Tibial artery (tissue), 4 donors: Measurements from ENCODE around the gene SSX2IP.
"Not testable (repeated sequence)": the region's sequence is repeated elsewhere in the genome, so short reads cannot be mapped to it uniquely, and the experiment has no call there.

ENCODE experiments used
- DNase-seq, 2 donors: peaks; one replicate each; pipeline ENCODE4 v3.0.0-alpha.2; 2019
- H3K27ac ChIP-seq, 2 donors: fragments of 200-600 bp; sonication (generic) in 1 of 2; 1 replicate in 1 of 2; 2 replicates in 1 of 2; pipeline ENCODE4 v1.5.1; 2018 to 2019; ENCODE audit warnings: mild to moderate bottlenecking in 1 of 2
- H3K27me3 ChIP-seq, 2 donors: fragments of 200-600 bp; sonication (generic) in 1 of 2; one replicate each; pipeline versions ENCODE4 v1.5.1 to v1.6.0; 2016 to 2019
- H3K36me3 ChIP-seq, 3 donors: fragments of 200-600 bp; sonication (generic) in 2 of 3; one replicate each; pipeline ENCODE4 v1.5.1; 2016 to 2019; ENCODE audit warnings: mild to moderate bottlenecking in 2 of 3
- H3K4me1 ChIP-seq, 4 donors: fragments of 200-600 bp; sonication (generic) in 2 of 4; 1 replicate in 3 of 4; 2 replicates in 1 of 4; pipeline ENCODE4 v1.5.1; 2016 to 2019
- H3K4me3 ChIP-seq, 2 donors: fragments of 200-600 bp; sonication (generic) in 1 of 2; 1 replicate in 1 of 2; 2 replicates in 1 of 2; pipeline ENCODE4 v1.5.1; 2018 to 2019; ENCODE audit warnings: mild to moderate bottlenecking in 2 of 2
- H3K9me3 ChIP-seq, 3 donors: fragments of 200-600 bp; sonication (generic) in 1 of 3; one replicate each; pipeline ENCODE4 v1.5.1; 2016 to 2019
- CTCF ChIP-seq, 2 experiments: fragments of 200-600 bp in 1 of 2; fragments of 450-650 bp in 1 of 2; IDR thresholded peaks; one replicate each; pipeline ENCODE4 v1.5.1; 2017 to 2019; ENCODE audit warnings: antibody characterized with exemption in 2 of 2, mild to moderate bottlenecking in 1 of 2, moderate library complexity in 1 of 2
- intact Hi-C: fragments of 100-400 bp; cut with DNase I; formaldehyde crosslinking; loops from one replicate; pipeline ENCODE4 v1.15.0; 2023; ENCODE audit warnings: low total_unique reads

The SSX2IP gene

GRCh38 chr1:84722794-84723193, 32.5 kb upstream of the SSX2IP start:
- no peak for DNase-seq
- no peaks in the 10 kb centered on the region for H3K9me3 ChIP-seq
- H3K27ac ChIP-seq, result no peak overlapping the region
- H3K36me3 ChIP-seq, result no peaks in the 10 kb centered on the region
- no peaks in the 10 kb centered on the region for H3K27me3 ChIP-seq
- intact Hi-C loops, result no loop called here
- no peak overlapping the region for H3K4me3 ChIP-seq
- peaks cover 0 to 41% (median 7%) of the 10 kb centered on the region in 4 donors for H3K4me1 ChIP-seq
- TF ChIP-seq CTCF (IDR thresholded peaks at IDR 0.05), result no peak

GRCh38 chr1:84721872-84722271, 31.6 kb upstream of the SSX2IP start:
- H3K9me3 ChIP-seq, intact Hi-C loops, H3K36me3 ChIP-seq, H3K27ac ChIP-seq, DNase-seq, H3K4me3 ChIP-seq, H3K27me3 ChIP-seq: not testable (repeated sequence)
- H3K4me1 ChIP-seq, result peaks cover 0 to 33% (median 7%) of the 10 kb centered on the region in 4 donors

- Histone ChIP-seq H3K36me3 (no peaks in the 10 kb centered on the region), H3K4me1 (peaks cover 0 to 26% (median 5%) of the 10 kb centered on the region in 4 donors), H3K4me3 (no peak overlapping the region), H3K9me3 (no peaks in the 10 kb centered on the region), H3K27me3 (no peaks in the 10 kb centered on the region), H3K27ac (no peak overlapping the region)
- no peak for DNase-seq
- intact Hi-C loops, result no loop called here
- TF ChIP-seq CTCF (IDR thresholded peaks at IDR 0.05), result no peak
Observed at GRCh38 chr1:84721152-84721551, 30.9 kb upstream of the SSX2IP start.

GRCh38 chr1:84720221-84720780, 30.0 kb upstream of the SSX2IP start:
- DNase-seq, result no peak
- intact Hi-C loops, result no loop called here
- H3K4me3 ChIP-seq, result no peak overlapping the region
- peak overlapping the region; percentile 14 to 59 for H3K27ac ChIP-seq
- TF ChIP-seq CTCF (IDR thresholded peaks at IDR 0.05), result no peak
- no peaks in the 10 kb centered on the region for H3K27me3 ChIP-seq
- peaks cover 0 to 23% (median 5%) of the 10 kb centered on the region in 4 donors for H3K4me1 ChIP-seq
- H3K36me3 ChIP-seq, result no peaks in the 10 kb centered on the region
- no peaks in the 10 kb centered on the region for H3K9me3 ChIP-seq

- Histone ChIP-seq H3K36me3 (no peaks in the 10 kb centered on the region), H3K9me3 (no peaks in the 10 kb centered on the region), H3K4me3 (peak overlapping the region in 1 of 2 donors; percentile 17), H3K4me1 (peaks cover 0 to 23% (median 5%) of the 10 kb centered on the region in 4 donors), H3K27me3 (no peaks in the 10 kb centered on the region), H3K27ac (peak overlapping the region; percentile 45 to 59)
- intact Hi-C loops, result no loop called here
- no peak for DNase-seq
- TF ChIP-seq CTCF (IDR thresholded peaks at IDR 0.05), result no peak
Observed at GRCh38 chr1:84719543-84720217, 29.4 kb upstream of the SSX2IP start.

- no peak overlapping the region for H3K27ac ChIP-seq
- TF ChIP-seq CTCF (IDR thresholded peaks at IDR 0.05), result no peak
- H3K36me3 ChIP-seq, result no peaks in the 10 kb centered on the region
- DNase-seq, result no peak
- H3K27me3 ChIP-seq, result no peaks in the 10 kb centered on the region
- H3K4me3 ChIP-seq, result no peak overlapping the region
- peaks cover 0 to 19% (median 5%) of the 10 kb centered on the region in 4 donors for H3K4me1 ChIP-seq
- intact Hi-C loops, result no loop called here
- H3K9me3 ChIP-seq, result no peaks in the 10 kb centered on the region
Observed at GRCh38 chr1:84715342-84716019, 25.2 kb upstream of the SSX2IP start.
